Measurements from ENCODE around the gene STIL.

GRCh38 chr1:47219001-47219400 is 94.9 kb downstream of the STIL start:
- TF ChIP-seq, protein P1, sequence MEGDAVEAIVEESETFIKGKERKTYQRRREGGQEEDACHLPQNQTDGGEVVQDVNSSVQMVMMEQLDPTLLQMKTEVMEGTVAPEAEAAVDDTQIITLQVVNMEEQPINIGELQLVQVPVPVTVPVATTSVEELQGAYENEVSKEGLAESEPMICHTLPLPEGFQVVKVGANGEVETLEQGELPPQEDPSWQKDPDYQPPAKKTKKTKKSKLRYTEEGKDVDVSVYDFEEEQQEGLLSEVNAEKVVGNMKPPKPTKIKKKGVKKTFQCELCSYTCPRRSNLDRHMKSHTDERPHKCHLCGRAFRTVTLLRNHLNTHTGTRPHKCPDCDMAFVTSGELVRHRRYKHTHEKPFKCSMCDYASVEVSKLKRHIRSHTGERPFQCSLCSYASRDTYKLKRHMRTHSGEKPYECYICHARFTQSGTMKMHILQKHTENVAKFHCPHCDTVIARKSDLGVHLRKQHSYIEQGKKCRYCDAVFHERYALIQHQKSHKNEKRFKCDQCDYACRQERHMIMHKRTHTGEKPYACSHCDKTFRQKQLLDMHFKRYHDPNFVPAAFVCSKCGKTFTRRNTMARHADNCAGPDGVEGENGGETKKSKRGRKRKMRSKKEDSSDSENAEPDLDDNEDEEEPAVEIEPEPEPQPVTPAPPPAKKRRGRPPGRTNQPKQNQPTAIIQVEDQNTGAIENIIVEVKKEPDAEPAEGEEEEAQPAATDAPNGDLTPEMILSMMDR (IDR thresholded peaks at IDR 0.05), result no peak
- no peak for TF ChIP-seq POLR2A (IDR thresholded peaks at IDR 0.05)
